Stomach (tissue), 9 donors: Measurements from ENCODE around the gene PLEKHA5. TPM values are rescaled to one million over a fixed set of nuclear protein-coding genes. Genes with fewer than 3 reads are reported as not detected.
"Not testable (repeated sequence)": the region's sequence is repeated elsewhere in the genome, so short reads cannot be mapped to it uniquely, and the experiment has no call there.

Experiments
- DNase-seq, 2 donors: peaks; one replicate each; pipeline versions ENCODE4 v3.0.0 to v3.0.0-alpha.2; 2013 to 2019
- H3K27ac ChIP-seq, 5 donors: fragments of 200-600 bp in 4 of 5; sonication (generic) in 4 of 5; one replicate each; pipeline ENCODE4 v1.5.1; 2013 to 2019; ENCODE audit warnings: mild to moderate bottlenecking in 1 of 5, moderate library complexity in 1 of 5
- H3K27me3 ChIP-seq, 3 donors: fragments of 200-600 bp; sonication (generic); one replicate each; pipeline ENCODE4 v1.5.1; 2017 to 2019; ENCODE audit warnings: mixed run types in 1 of 3
- H3K36me3 ChIP-seq, 4 donors: fragments of 200-600 bp; sonication (generic); 1 replicate in 3 of 4; 2 replicates in 1 of 4; pipeline ENCODE4 v1.5.1; 2016 to 2019
- H3K4me1 ChIP-seq, 4 donors: fragments of 200-600 bp; sonication (generic); one replicate each; pipeline ENCODE4 v1.5.1; 2016 to 2019
- H3K4me3 ChIP-seq, 4 donors: fragments of 200-600 bp; sonication (generic) in 3 of 4; one replicate each; pipeline ENCODE4 v1.5.1; 2016 to 2019; ENCODE audit warnings: mild to moderate bottlenecking in 1 of 4
- H3K9me3 ChIP-seq, 4 donors: fragments of 200-600 bp; sonication (generic); one replicate each; pipeline ENCODE4 v1.5.1; 2016 to 2019
- CTCF ChIP-seq, 7 experiments: fragments of 450-650 bp in 4 of 7; fragments of 200-600 bp in 3 of 7; sonication (generic) in 3 of 7; IDR thresholded peaks; one replicate each; pipeline ENCODE4 v1.5.1; 2016 to 2019; ENCODE audit warnings: antibody characterized with exemption in 7 of 7, control low read depth in 2 of 7, mild to moderate bottlenecking in 1 of 7
- EP300 ChIP-seq: sonication (generic); formaldehyde crosslinking; IDR thresholded peaks from one replicate; pipeline ENCODE4 v1.6.1; 2017; ENCODE audit warnings: antibody characterized with exemption
- POLR2A ChIP-seq, 4 donors: fragments of 450-650 bp; IDR thresholded peaks; one replicate each; pipeline ENCODE4 v1.6.1; 2016; ENCODE audit warnings: antibody characterized with exemption in 4 of 4, control low read depth in 2 of 4, mild to moderate bottlenecking in 1 of 4, moderate library complexity in 1 of 4
- POLR2AphosphoS5 ChIP-seq, 3 donors: sonication (generic); formaldehyde crosslinking; IDR thresholded peaks; one replicate each; pipeline ENCODE4 v1.6.1; 2016; ENCODE audit warnings: antibody characterized with exemption in 3 of 3
- WGBS, 5 donors: extraction: QIAGEN DNeasy Blood & Tissue Kit in 3 of 5; methylation state at CpG; one replicate each; pipeline versions ENCODE4 v1.1.5 to v1.1.7; 2013 to 2018; 5-methylcytosine and 5-hydroxymethylcytosine counted together
- intact Hi-C: fragments of 100-400 bp; cut with DNase I; formaldehyde crosslinking; loops from one replicate; pipeline ENCODE4 v1.15.1; 2023; ENCODE audit warnings: low total_unique reads
- polyA plus RNA-seq, 3 donors: library from polyadenylated mRNA; stranded (reverse); fragments of 200-250 nt; gene quantifications; one replicate each; pipeline ENCODE4 v1.2.3, GENCODE V29; 2013
- total RNA-seq, 5 donors: library from RNA; depleted of rRNA; stranded (reverse); fragments of >200 nt; gene quantifications; one replicate each; pipeline versions ENCODE4 v1.1.0 to v1.2.3, GENCODE V29; 2014 to 2016
- donor health status: healthy with polysubstance abuse.
- donor health status: Bipolar disorder and iron deficiency.
- donor health status: healthy.

PLEKHA5 gene
- total and polyA plus RNA-seq, 8 donors, result 13.8 to 156 (median 36.6) TPM

- Histone ChIP-seq H3K27me3 (no peaks in the 10 kb centered on the region), H3K27ac (no peak overlapping the region), H3K9me3 (no peaks in the 10 kb centered on the region), H3K4me3 (no peak overlapping the region), H3K36me3 (peaks cover 0 to 30% (median 25%) of the 10 kb centered on the region in 4 donors), H3K4me1 (peaks cover 0 to 16% (median 4%) of the 10 kb centered on the region in 4 donors)
- no peak for DNase-seq
- WGBS, 5 donors, result 92 to 99% (median 97%) methylated on average over 10 of the region's 10 CpGs
- TF ChIP-seq POLR2A (IDR thresholded peaks at IDR 0.05) (no peak), CTCF (IDR thresholded peaks at IDR 0.05) (no peak), EP300 (no peak), POLR2AphosphoS5 (IDR thresholded peaks at IDR 0.05) (no peak)
- intact Hi-C loops, result no loop called here
Measured at GRCh38 chr12:19304149-19304750, 174.7 kb downstream of the PLEKHA5 start.

GRCh38 chr12:19305621-19306020 is 176.1 kb downstream of the PLEKHA5 start:
- 95 to 98% (median 98%) methylated on average over 14 of the region's 14 CpGs for WGBS, 5 donors
- H3K27ac ChIP-seq, H3K9me3 ChIP-seq, H3K27me3 ChIP-seq, DNase-seq, H3K4me3 ChIP-seq, intact Hi-C loops: not testable (repeated sequence)
- Histone ChIP-seq H3K4me1 (peaks cover 0 to 16% (median 4%) of the 10 kb centered on the region in 4 donors), H3K36me3 (peaks cover 0 to 22% (median 18%) of the 10 kb centered on the region in 4 donors)

GRCh38 chr12:19306366-19306765 is 176.8 kb downstream of the PLEKHA5 start:
- no peak for DNase-seq
- H3K4me1 ChIP-seq, result peaks cover 0 to 10% (median under 1%) of the 10 kb centered on the region in 4 donors
- H3K27ac ChIP-seq, result no peak overlapping the region
- TF ChIP-seq CTCF (IDR thresholded peaks at IDR 0.05) (no peak), EP300 (no peak), POLR2AphosphoS5 (IDR thresholded peaks at IDR 0.05) (no peak), POLR2A (IDR thresholded peaks at IDR 0.05) (no peak)
- intact Hi-C loops, result no loop called here
- H3K4me3 ChIP-seq, result no peak overlapping the region
- no peaks in the 10 kb centered on the region for H3K9me3 ChIP-seq
- no peaks in the 10 kb centered on the region for H3K27me3 ChIP-seq
- WGBS, 5 donors, result 97 to 98% (median 98%) methylated on average over 33 to 35 of the region's 35 CpGs
- peaks cover 0 to 22% (median 18%) of the 10 kb centered on the region in 4 donors for H3K36me3 ChIP-seq

GRCh38 chr12:19307451-19307850 is 177.9 kb downstream of the PLEKHA5 start:
- H3K9me3 ChIP-seq, result no peaks in the 10 kb centered on the region
- no peak for DNase-seq
- 88 to 95% (median 91%) methylated on average over 6 of the region's 6 CpGs for WGBS, 5 donors
- peaks cover 0 to 7% (median 0%) of the 10 kb centered on the region in 4 donors for H3K4me1 ChIP-seq
- intact Hi-C loops, result no loop called here
- H3K27me3 ChIP-seq, result no peaks in the 10 kb centered on the region
- H3K4me3 ChIP-seq, result no peak overlapping the region
- H3K27ac ChIP-seq, result no peak overlapping the region
- no peak for TF ChIP-seq POLR2AphosphoS5 (IDR thresholded peaks at IDR 0.05)
- TF ChIP-seq POLR2A (IDR thresholded peaks at IDR 0.05), result no peak
- peaks cover 0 to 22% (median 18%) of the 10 kb centered on the region in 4 donors for H3K36me3 ChIP-seq

- intact Hi-C loops, result no loop called here
- Histone ChIP-seq H3K4me1 (peaks cover 0 to 7% (median 0%) of the 10 kb centered on the region in 4 donors), H3K27me3 (no peaks in the 10 kb centered on the region), H3K4me3 (no peak overlapping the region), H3K36me3 (peaks cover 0 to 10% (median 8%) of the 10 kb centered on the region in 4 donors), H3K9me3 (no peaks in the 10 kb centered on the region), H3K27ac (no peak overlapping the region)
- no peak for DNase-seq
- 86 to 97% (median 91%) methylated on average over 3 of the region's 3 CpGs for WGBS, 5 donors
- TF ChIP-seq CTCF (IDR thresholded peaks at IDR 0.05) (no peak), POLR2A (IDR thresholded peaks at IDR 0.05) (no peak), POLR2AphosphoS5 (IDR thresholded peaks at IDR 0.05) (no peak)
Measured at GRCh38 chr12:19311165-19311564, 181.6 kb downstream of the PLEKHA5 start.
